ENCODE data around the gene IDUA. TPM values are rescaled to one million over a fixed set of nuclear protein-coding genes. Genes with fewer than 3 reads are reported as not detected.

The IDUA gene
- total RNA-seq, 2 donors from 2014 or later = 22.4 to 25.6 TPM

DNA sequence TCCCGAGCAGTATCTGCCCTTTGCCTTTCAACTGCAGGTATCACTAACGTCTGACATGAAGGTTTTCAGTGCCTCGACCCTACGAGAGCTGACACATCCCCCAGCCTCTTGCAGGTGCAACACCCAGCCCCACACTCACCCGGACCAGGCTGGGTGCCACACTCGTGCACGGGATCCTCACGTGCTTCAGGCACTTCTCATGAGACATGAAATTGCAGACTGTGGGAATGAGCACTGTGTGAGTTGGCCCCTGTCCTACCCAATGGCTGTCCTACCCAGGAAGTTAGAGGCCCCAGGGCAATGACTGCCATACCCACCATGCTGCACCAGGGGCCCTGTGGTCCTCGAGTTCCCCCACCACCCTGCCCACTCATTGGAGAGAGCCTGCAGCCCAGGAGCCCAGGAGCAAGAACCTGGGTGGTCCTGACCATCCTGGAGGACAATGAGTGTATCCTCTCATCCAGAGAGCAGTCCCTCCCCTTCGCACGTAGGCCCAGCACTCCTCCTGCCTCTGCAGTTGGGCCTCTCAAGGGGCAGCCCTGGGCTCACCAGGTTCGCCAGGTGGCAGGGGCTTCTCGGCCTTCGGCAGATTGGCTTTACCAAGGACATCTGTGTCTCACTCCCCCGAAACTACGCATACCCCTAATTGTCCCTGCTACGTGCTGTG is 15.9 kb upstream of the IDUA start:
- Histone ChIP-seq H3K27ac (ENCODE audit: low read depth, low read length) (no peak overlapping the region), H3K36me3 (ENCODE audit: control insufficient read depth, insufficient read depth, low read length) (no peaks in the 10 kb centered on the region), H3K27me3 (ENCODE audit: control insufficient read depth, insufficient read depth, low read length, poor library complexity, severe bottlenecking) (peaks cover 9% of the 10 kb centered on the region), H3K9me3 (ENCODE audit: control insufficient read depth, low read length) (no peaks in the 10 kb centered on the region), H3K4me1 (ENCODE audit: control insufficient read depth, insufficient read depth, low read length) (no peaks in the 10 kb centered on the region), H3K4me3 (ENCODE audit: low read length) (no peak overlapping the region), H3K9ac (ENCODE audit: extremely low read depth, low read length, poor library complexity, severe bottlenecking) (no peak overlapping the region)
- Mint-ChIP-seq H3K27ac (no peak overlapping the region), H3K4me1 (peaks cover 8% of the 10 kb centered on the region), H3K27me3 (ENCODE audit: insufficient read depth) (peaks cover 31% of the 10 kb centered on the region), H3K9me3 (peaks cover 7% of the 10 kb centered on the region), H3K36me3 (ENCODE audit: low read depth) (peaks cover 3% of the 10 kb centered on the region), H3K4me3 (no peak overlapping the region)
- DNase-seq = no peak
- WGBS, 2 experiments (ENCODE audit: insufficient coverage in 1 of 2, insufficient read length in 1 of 2) = 81 to 84% methylated on average over 17 of the region's 17 CpGs
- TF ChIP-seq, protein P1, sequence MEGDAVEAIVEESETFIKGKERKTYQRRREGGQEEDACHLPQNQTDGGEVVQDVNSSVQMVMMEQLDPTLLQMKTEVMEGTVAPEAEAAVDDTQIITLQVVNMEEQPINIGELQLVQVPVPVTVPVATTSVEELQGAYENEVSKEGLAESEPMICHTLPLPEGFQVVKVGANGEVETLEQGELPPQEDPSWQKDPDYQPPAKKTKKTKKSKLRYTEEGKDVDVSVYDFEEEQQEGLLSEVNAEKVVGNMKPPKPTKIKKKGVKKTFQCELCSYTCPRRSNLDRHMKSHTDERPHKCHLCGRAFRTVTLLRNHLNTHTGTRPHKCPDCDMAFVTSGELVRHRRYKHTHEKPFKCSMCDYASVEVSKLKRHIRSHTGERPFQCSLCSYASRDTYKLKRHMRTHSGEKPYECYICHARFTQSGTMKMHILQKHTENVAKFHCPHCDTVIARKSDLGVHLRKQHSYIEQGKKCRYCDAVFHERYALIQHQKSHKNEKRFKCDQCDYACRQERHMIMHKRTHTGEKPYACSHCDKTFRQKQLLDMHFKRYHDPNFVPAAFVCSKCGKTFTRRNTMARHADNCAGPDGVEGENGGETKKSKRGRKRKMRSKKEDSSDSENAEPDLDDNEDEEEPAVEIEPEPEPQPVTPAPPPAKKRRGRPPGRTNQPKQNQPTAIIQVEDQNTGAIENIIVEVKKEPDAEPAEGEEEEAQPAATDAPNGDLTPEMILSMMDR (conservative IDR thresholded peaks at IDR 0.05) = no peak

DNA sequence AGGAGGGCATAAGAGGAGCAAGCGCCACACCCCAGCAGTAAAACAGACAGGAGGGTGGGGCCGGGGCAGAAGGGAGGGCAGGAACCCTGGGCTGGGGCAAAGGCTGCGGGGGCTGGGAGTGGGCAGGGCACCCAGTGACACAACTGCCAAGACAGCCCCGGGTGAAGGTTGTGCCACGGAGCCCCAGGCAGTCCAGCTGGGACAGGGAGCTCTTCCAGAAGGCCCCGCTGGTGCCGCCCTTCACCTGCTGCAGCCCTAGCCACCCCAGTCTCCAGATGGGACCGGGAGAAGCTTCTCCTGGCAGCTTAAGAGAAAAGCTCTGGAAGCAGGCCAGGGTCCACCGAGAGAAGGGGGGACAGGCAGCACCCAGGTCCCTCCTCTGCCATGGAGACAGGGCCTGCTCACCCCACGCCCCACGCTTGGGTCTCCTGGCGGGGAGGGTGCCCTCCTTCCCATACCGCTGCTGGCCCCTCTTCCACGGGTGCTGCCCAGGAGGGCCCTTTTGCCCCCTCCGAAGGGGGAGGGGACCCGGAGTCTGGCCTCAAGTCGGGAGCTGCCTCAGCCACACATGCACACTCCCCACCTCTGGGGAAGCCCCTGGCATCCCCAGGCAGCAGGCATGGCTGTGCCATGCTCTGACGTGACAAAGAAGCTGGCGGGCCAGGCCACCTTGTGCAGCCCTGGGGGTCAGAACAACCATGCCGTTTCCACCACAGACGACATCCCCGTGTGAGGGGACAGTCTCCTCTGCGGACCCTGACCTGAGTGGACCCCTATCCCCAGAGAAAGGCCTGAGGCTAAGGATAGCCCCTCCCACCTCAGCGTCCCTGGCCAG is 15.0 kb upstream of the IDUA start:
- H3K9me3 Mint-ChIP-seq = peaks cover 10% of the 10 kb centered on the region
- H3K27me3 Mint-ChIP-seq (ENCODE audit: insufficient read depth) = peaks cover 35% of the 10 kb centered on the region
- no peak overlapping the region for H3K27ac Mint-ChIP-seq
- Histone ChIP-seq H3K36me3 (ENCODE audit: control insufficient read depth, insufficient read depth, low read length) (no peaks in the 10 kb centered on the region), H3K4me1 (ENCODE audit: control insufficient read depth, insufficient read depth, low read length) (no peaks in the 10 kb centered on the region), H3K27me3 (ENCODE audit: control insufficient read depth, insufficient read depth, low read length, poor library complexity, severe bottlenecking) (peaks cover 9% of the 10 kb centered on the region), H3K9ac (ENCODE audit: extremely low read depth, low read length, poor library complexity, severe bottlenecking) (no peak overlapping the region), H3K9me3 (ENCODE audit: control insufficient read depth, low read length) (no peaks in the 10 kb centered on the region), H3K27ac (ENCODE audit: low read depth, low read length) (no peak overlapping the region), H3K4me3 (ENCODE audit: low read length) (peak overlapping the region; percentile 79)
- peak overlapping the region; percentile 52 for H3K4me3 Mint-ChIP-seq
- TF ChIP-seq, protein P1 (conservative IDR thresholded peaks at IDR 0.05) = no peak
- WGBS, 2 experiments (ENCODE audit: insufficient coverage in 1 of 2, insufficient read length in 1 of 2) = 85 to 89% methylated on average over 13 to 24 of the region's 24 CpGs
- DNase-seq = no peak
- H3K4me1 Mint-ChIP-seq = peaks cover 8% of the 10 kb centered on the region
- peaks cover 2% of the 10 kb centered on the region for H3K36me3 Mint-ChIP-seq (ENCODE audit: low read depth)

DNA sequence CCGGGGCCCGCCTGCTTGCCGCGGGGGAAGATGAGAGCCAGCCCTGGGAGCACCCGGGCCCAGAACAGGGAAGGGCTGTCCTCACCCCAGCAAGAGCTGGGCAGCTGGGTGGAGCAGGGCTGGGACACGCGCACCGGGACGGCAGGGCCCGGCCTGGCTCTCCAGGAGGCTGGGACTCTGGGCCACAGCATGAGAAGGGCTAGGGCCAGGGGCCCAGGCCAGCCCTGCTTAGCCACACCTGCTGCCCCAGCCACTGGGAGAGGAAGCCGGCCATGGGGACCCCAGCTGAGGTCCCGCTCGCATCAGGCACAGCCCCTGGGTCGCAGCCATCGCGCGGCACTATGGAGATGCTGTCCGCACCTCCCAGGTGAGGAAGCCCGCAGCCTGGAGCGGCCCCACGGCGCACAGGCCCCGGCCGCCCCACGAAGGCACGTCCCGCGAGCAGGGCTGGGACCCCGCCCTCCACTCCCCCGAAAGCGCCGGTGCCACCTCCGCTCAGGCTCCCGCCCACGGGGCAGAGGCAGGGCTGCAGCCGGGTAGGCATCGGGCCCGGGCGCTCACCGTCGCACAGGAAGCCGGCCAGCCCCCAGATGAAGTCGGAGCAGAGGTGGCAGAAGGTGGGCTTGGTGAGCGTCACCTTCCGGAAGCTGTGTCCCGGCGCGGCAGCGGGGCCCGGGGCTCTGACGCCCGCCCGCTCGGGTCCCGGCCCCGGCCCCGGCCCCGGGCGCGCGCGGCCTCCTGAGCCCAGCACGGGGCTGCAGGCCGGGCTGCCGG is 14.0 kb upstream of the IDUA start:
- TF ChIP-seq, protein P1 (conservative IDR thresholded peaks at IDR 0.05) = no peak
- no peaks in the 10 kb centered on the region for H3K36me3 ChIP-seq (ENCODE audit: control insufficient read depth, insufficient read depth, low read length)
- peak overlapping the region; percentile 79 for H3K4me3 ChIP-seq (ENCODE audit: low read length)
- Mint-ChIP-seq H3K27ac (no peak overlapping the region), H3K36me3 (ENCODE audit: low read depth) (peaks cover 2% of the 10 kb centered on the region), H3K27me3 (ENCODE audit: insufficient read depth) (peaks cover 39% of the 10 kb centered on the region), H3K4me1 (peaks cover 8% of the 10 kb centered on the region), H3K4me3 (peak overlapping the region; percentile 52), H3K9me3 (peaks cover 10% of the 10 kb centered on the region)
- no peak overlapping the region for H3K27ac ChIP-seq (ENCODE audit: low read depth, low read length)
- H3K9ac ChIP-seq (ENCODE audit: extremely low read depth, low read length, poor library complexity, severe bottlenecking) = peak overlapping the region; percentile 11
- no peaks in the 10 kb centered on the region for H3K9me3 ChIP-seq (ENCODE audit: control insufficient read depth, low read length)
- WGBS, 2 experiments (ENCODE audit: insufficient coverage in 1 of 2, insufficient read length in 1 of 2) = 4 to 15% methylated on average over 3 to 65 of the region's 65 CpGs
- DNase-seq = peak; percentile 81
- H3K4me1 ChIP-seq (ENCODE audit: control insufficient read depth, insufficient read depth, low read length) = no peaks in the 10 kb centered on the region
- peaks cover 9% of the 10 kb centered on the region for H3K27me3 ChIP-seq (ENCODE audit: control insufficient read depth, insufficient read depth, low read length, poor library complexity, severe bottlenecking)
